K562 (cell line): ENCODE results near the gene ROBO2. TPM values are rescaled to one million over a fixed set of nuclear protein-coding genes. Genes with fewer than 3 reads are reported as not detected.

Experiments
- polyA plus RNA-seq, 8 experiments: library from polyadenylated mRNA; depleted of rRNA in 4 of 8; stranded (reverse) in 5 of 8; unstranded in 3 of 8; fragments of >200 nt; fragmentation: Nextera tagmentation in 2 of 8; fragmentation: Illumina TruSeq in 1 of 8; extraction: Ambion mirVana in 2 of 8; extraction: Trizol in 1 of 8; gene quantifications; 2 replicates each; pipeline versions ENCODE4 v1.2.1 to v1.2.3, GENCODE V29; 2011 to 2014; ENCODE audit warnings: inconsistent platforms in 1 of 8, missing spikeins in 1 of 8
- small RNA-seq: library from RNA; depleted of rRNA; stranded (forward); fragments of <200 nt; gene quantifications from one replicate; pipeline ENCODE3, GENCODE V24; 2014
- total RNA-seq, 7 experiments: library from RNA; depleted of rRNA in 6 of 7; stranded (reverse); fragments of >200 nt in 6 of 7; fragmentation: Illumina TruSeq in 2 of 7; extraction: Trizol in 2 of 7; gene quantifications; 2 replicates each; pipeline versions ENCODE4 v1.2.1 to v1.2.3, GENCODE V29; 2011 to 2021; ENCODE audit warnings: low replicate concordance in 1 of 7

The ROBO2 gene
- total and polyA plus RNA-seq, 9 of the 15 experiments (the other 6 are each of a cell fraction or from before 2014, with no cell fraction given) = 0.84 to 3.0 (median 1.7) TPM

Small RNA genes lying within 50 kb of the gene (small RNA-seq; reads per million reads assigned to genes)
- not detected for gene RNU6-386P
